Astrocyte (in vitro differentiated cells and primary cell): Measurements from ENCODE around the gene SH2B3. TPM values are rescaled to one million over a fixed set of nuclear protein-coding genes. Genes with fewer than 3 reads are reported as not detected.
A peak's percentile ranks its signal among the peaks of the same experiment; 100 is the strongest.

ENCODE experiments used
- DNase-seq: peaks from one replicate; pipeline ENCODE4 v3.0.0-alpha.2; 2010; ENCODE audit warnings: low read depth
- FAIRE-seq: peaks from 2 replicates; lab custom pipeline; 2011; peaks lifted over from hg19 to GRCh38; lab: Jason Lieb, UNC
- H2AFZ ChIP-seq: 2 replicates; pipeline ENCODE4 v1.6.0; 2012; ENCODE audit warnings: low read depth, low read length, inconsistent platforms
- H3K27ac ChIP-seq: 2 replicates; pipeline ENCODE4 v1.5.1; 2011; ENCODE audit warnings: low read depth, low read length, inconsistent platforms
- H3K27me3 ChIP-seq: 2 replicates; pipeline ENCODE4 v1.6.0; 2011; ENCODE audit warnings: low read length, inconsistent platforms; ENCODE audit not compliant: insufficient read depth
- H3K36me3 ChIP-seq: 2 replicates; pipeline ENCODE4 v1.5.1; 2011; ENCODE audit warnings: low read length, inconsistent platforms; ENCODE audit not compliant: insufficient read depth
- H3K4me1 ChIP-seq: 2 replicates; pipeline ENCODE4 v1.5.1; 2011; ENCODE audit warnings: low read length, inconsistent platforms; ENCODE audit not compliant: insufficient read depth
- H3K4me2 ChIP-seq: 2 replicates; pipeline ENCODE4 v1.6.0; 2012; ENCODE audit warnings: low read length, inconsistent platforms
- H3K4me3 ChIP-seq: 2 replicates; pipeline ENCODE4 v1.5.1; 2011; ENCODE audit warnings: low read depth, mild to moderate bottlenecking, low read length, inconsistent platforms; ENCODE audit not compliant: insufficient read depth
- H3K79me2 ChIP-seq: 2 replicates; pipeline ENCODE4 v1.6.0; 2012; ENCODE audit warnings: mild to moderate bottlenecking, low read length, inconsistent platforms; ENCODE audit not compliant: insufficient read depth
- H3K9ac ChIP-seq: 2 replicates; pipeline ENCODE4 v1.6.0; 2012; ENCODE audit warnings: mild to moderate bottlenecking, low read length, inconsistent platforms
- H3K9me3 ChIP-seq: 2 replicates; pipeline ENCODE4 v1.5.1; 2012; ENCODE audit warnings: low read depth, mild to moderate bottlenecking, low read length, inconsistent platforms; ENCODE audit not compliant: insufficient read depth
- H4K20me1 ChIP-seq: 2 replicates; pipeline ENCODE4 v1.6.0; 2012; ENCODE audit warnings: low read length, inconsistent platforms; ENCODE audit not compliant: insufficient read depth
- H3K27ac Mint-ChIP-seq: one replicate; pipeline ENCODE4 v1.8.0; 2021; ENCODE audit warnings: mild to moderate bottlenecking, mixed read lengths; ENCODE audit not compliant: unreplicated experiment
- H3K27me3 Mint-ChIP-seq: one replicate; pipeline ENCODE4 v1.8.0; 2021; ENCODE audit warnings: low read depth, mixed read lengths; ENCODE audit not compliant: unreplicated experiment
- H3K36me3 Mint-ChIP-seq: one replicate; pipeline ENCODE4 v1.8.0; 2021; ENCODE audit warnings: low read depth, mixed read lengths; ENCODE audit not compliant: unreplicated experiment
- H3K4me1 Mint-ChIP-seq: one replicate; pipeline ENCODE4 v1.8.0; 2021; ENCODE audit warnings: low read depth, mixed read lengths; ENCODE audit not compliant: unreplicated experiment
- H3K4me3 Mint-ChIP-seq: one replicate; pipeline ENCODE4 v1.8.0; 2021; ENCODE audit warnings: mild to moderate bottlenecking, moderate library complexity, mixed read lengths; ENCODE audit not compliant: unreplicated experiment
- H3K9me3 Mint-ChIP-seq: one replicate; pipeline ENCODE4 v1.8.0; 2021; ENCODE audit warnings: mild to moderate bottlenecking, mixed read lengths; ENCODE audit not compliant: unreplicated experiment
- CTCF ChIP-seq: IDR thresholded peaks from 2 replicates; pipeline ENCODE4 v1.5.1; 2011; ENCODE audit warnings: low read depth, mild to moderate bottlenecking, inconsistent platforms, low read length, moderate library complexity; ENCODE audit not compliant: insufficient read depth
- EZH2 ChIP-seq: IDR thresholded peaks from 2 replicates; pipeline ENCODE4 v1.6.1; 2012; ENCODE audit warnings: mild to moderate bottlenecking, low read length, inconsistent platforms; ENCODE audit not compliant: insufficient read depth
- total RNA-seq: library from RNA; stranded (reverse); gene quantifications from 2 replicates; pipeline ENCODE4 v1.2.1, GENCODE V29; 2021

Gene SH2B3
- total RNA-seq, 1 donor from 2014 or later, result 23.6 TPM

DNA sequence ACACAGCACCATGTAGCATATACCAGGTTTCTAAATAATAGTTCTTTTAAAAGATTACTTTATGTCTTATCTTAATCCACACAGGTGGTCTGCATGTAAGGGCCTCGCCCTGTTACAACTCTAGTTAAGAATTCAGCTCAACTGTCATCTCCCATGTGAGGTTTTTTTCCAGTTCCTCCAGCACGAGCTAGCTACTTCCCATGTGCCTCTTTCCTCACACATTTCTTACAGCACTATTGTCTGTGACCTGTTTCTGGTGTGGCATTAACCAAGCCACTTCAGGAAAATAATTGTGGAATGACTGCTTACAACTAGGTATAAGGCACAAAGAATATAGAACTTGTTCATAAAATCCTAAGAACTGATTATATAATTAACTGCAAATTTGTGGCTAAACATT lies 65.5 kb downstream of the SH2B3 start:
- Histone ChIP-seq H3K9ac (no peak overlapping the region), H2AFZ (no peak overlapping the region), H3K9me3 (no peaks in the 10 kb centered on the region), H3K27ac (no peak overlapping the region), H3K4me2 (no peak overlapping the region), H3K27me3 (no peaks in the 10 kb centered on the region), H3K36me3 (peaks cover 9% of the 10 kb centered on the region), H3K4me3 (no peak overlapping the region), H3K79me2 (peaks cover 5% of the 10 kb centered on the region), H4K20me1 (peaks cover 27% of the 10 kb centered on the region), H3K4me1 (peaks cover 3% of the 10 kb centered on the region)
- Mint-ChIP-seq H3K4me1 (peaks cover 5% of the 10 kb centered on the region), H3K27me3 (no peaks in the 10 kb centered on the region), H3K27ac (peak overlapping the region; percentile 23), H3K9me3 (no peaks in the 10 kb centered on the region), H3K4me3 (no peak overlapping the region), H3K36me3 (peaks cover 8% of the 10 kb centered on the region)
- TF ChIP-seq CTCF (no peak), EZH2 (no peak)
- no peak for FAIRE-seq
- DNase-seq, result no peak

GRCh38 chr12:111482462-111482861 lies 76.7 kb downstream of the SH2B3 start:
- Histone ChIP-seq H3K9me3 (no peaks in the 10 kb centered on the region), H3K4me2 (no peak overlapping the region), H2AFZ (no peak overlapping the region), H3K4me1 (no peaks in the 10 kb centered on the region), H3K79me2 (peaks cover 2% of the 10 kb centered on the region), H3K27ac (no peak overlapping the region), H3K4me3 (no peak overlapping the region), H4K20me1 (peaks cover 9% of the 10 kb centered on the region), H3K27me3 (no peaks in the 10 kb centered on the region), H3K9ac (no peak overlapping the region), H3K36me3 (peaks cover 34% of the 10 kb centered on the region)
- H3K9me3 Mint-ChIP-seq, result no peaks in the 10 kb centered on the region
- no peak overlapping the region for H3K4me3 Mint-ChIP-seq
- no peak for FAIRE-seq
- no peak for TF ChIP-seq EZH2
- no peak for TF ChIP-seq CTCF
- DNase-seq, result no peak
- no peaks in the 10 kb centered on the region for H3K27me3 Mint-ChIP-seq
- peaks cover 2% of the 10 kb centered on the region for H3K36me3 Mint-ChIP-seq
- H3K4me1 Mint-ChIP-seq, result no peaks in the 10 kb centered on the region
- H3K27ac Mint-ChIP-seq, result no peak overlapping the region

DNA sequence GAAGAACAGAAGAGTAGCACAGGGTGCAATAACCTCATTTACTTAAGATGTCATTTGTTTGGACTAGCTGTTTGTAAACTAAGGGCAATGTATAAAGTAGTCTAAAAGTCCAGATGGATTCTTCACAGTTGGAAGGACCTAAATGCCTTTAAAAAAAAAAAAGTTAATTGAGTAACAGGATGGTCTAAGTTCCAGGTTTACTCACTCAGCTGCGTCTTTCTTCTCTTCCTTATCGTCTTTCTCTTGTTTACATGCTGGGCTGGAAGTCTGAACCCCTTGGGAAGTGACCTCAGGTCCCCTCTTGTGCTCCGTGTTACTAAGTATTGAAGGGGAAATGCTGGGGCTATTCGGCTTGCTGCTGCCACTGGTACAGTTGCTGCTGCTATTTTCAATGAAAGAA lies 82.5 kb downstream of the SH2B3 start:
- Histone ChIP-seq H3K27ac (no peak overlapping the region), H3K9me3 (no peaks in the 10 kb centered on the region), H3K4me1 (no peaks in the 10 kb centered on the region), H4K20me1 (peaks cover 23% of the 10 kb centered on the region), H3K9ac (no peak overlapping the region), H3K4me2 (no peak overlapping the region), H3K36me3 (peaks cover 46% of the 10 kb centered on the region), H2AFZ (no peak overlapping the region), H3K79me2 (peaks cover 4% of the 10 kb centered on the region), H3K4me3 (no peak overlapping the region), H3K27me3 (no peaks in the 10 kb centered on the region)
- no peak for DNase-seq
- no peaks in the 10 kb centered on the region for H3K9me3 Mint-ChIP-seq
- peaks cover 16% of the 10 kb centered on the region for H3K36me3 Mint-ChIP-seq
- peaks cover 11% of the 10 kb centered on the region for H3K4me1 Mint-ChIP-seq
- no peak for TF ChIP-seq EZH2
- no peak for TF ChIP-seq CTCF
- FAIRE-seq, result no peak
- H3K4me3 Mint-ChIP-seq, result no peak overlapping the region
- H3K27ac Mint-ChIP-seq, result no peak overlapping the region
- H3K27me3 Mint-ChIP-seq, result no peaks in the 10 kb centered on the region
